Measurements from ENCODE around the gene TERF2IP.

DNA sequence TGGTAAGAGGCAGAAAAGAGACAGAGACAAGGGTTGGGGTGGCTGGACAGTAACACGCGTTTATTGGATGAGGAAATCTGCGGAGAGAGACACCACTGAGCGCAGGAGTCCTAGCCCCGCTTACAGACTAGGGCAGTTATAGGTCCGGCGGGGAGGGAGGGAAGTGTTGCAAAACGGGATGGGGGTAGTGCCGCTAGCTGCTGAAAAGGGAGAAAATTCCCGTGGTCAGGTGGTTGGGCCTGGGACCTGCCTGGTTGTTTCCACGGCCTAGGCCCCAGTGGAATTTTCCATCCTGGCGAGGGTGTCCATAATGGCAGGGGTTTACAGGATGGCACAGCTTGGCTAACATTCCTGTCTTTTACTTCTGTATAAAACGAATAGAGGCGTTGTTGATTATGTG lies 34.7 kb downstream of the TERF2IP start:
- TF ChIP-seq, protein P1, sequence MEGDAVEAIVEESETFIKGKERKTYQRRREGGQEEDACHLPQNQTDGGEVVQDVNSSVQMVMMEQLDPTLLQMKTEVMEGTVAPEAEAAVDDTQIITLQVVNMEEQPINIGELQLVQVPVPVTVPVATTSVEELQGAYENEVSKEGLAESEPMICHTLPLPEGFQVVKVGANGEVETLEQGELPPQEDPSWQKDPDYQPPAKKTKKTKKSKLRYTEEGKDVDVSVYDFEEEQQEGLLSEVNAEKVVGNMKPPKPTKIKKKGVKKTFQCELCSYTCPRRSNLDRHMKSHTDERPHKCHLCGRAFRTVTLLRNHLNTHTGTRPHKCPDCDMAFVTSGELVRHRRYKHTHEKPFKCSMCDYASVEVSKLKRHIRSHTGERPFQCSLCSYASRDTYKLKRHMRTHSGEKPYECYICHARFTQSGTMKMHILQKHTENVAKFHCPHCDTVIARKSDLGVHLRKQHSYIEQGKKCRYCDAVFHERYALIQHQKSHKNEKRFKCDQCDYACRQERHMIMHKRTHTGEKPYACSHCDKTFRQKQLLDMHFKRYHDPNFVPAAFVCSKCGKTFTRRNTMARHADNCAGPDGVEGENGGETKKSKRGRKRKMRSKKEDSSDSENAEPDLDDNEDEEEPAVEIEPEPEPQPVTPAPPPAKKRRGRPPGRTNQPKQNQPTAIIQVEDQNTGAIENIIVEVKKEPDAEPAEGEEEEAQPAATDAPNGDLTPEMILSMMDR (IDR thresholded peaks at IDR 0.05), result no peak
- no peak for TF ChIP-seq POLR2A (IDR thresholded peaks at IDR 0.05)
- no peak for TF ChIP-seq POLR2AphosphoS5 (IDR thresholded peaks at IDR 0.05)
